Measurements from ENCODE around the gene TPM3.

- no peak for TF ChIP-seq CTCF (conservative IDR thresholded peaks at IDR 0.05 in 1 of 2, IDR thresholded peaks at IDR 0.05 in 1 of 2; ENCODE audit: low read depth in 1 of 2, low read length in 2 of 2)
- TF ChIP-seq EZH2 (IDR thresholded peaks at IDR 0.05; ENCODE audit: low read length, missing control alignments), result no peak
Observed at GRCh38 chr1:154221278-154222001, 29.5 kb upstream of the TPM3 start.

Measured in fibroblast of lung (primary cell).